ENCODE measurements around the gene LRIT1.

The LRIT1 gene

GRCh38 chr10:84211566-84211965, 29.8 kb downstream of the LRIT1 start:
- no peak overlapping the region for H3K4me2 ChIP-seq (ENCODE audit: insufficient read depth, low read length, poor library complexity, severe bottlenecking)

GRCh38 chr10:84208023-84208422, 33.3 kb downstream of the LRIT1 start:
- Histone ChIP-seq H2AFZ (ENCODE audit: low read length) (no peak overlapping the region), H4K8ac (ENCODE audit: low read depth, low read length) (no peak overlapping the region), H3K27ac (replicated peaks; ENCODE audit: low read length) (no peak overlapping the region), H2BK5ac (ENCODE audit: low read length) (no peak overlapping the region), H3K23ac (ENCODE audit: low read depth, low read length, poor library complexity) (no peak overlapping the region), H3K4ac (ENCODE audit: low read length) (no peak overlapping the region), H3K4me2 (ENCODE audit: insufficient read depth, low read length, poor library complexity, severe bottlenecking) (no peak overlapping the region), H2AK5ac (ENCODE audit: low read depth, low read length) (no peak overlapping the region), H3K4me1 (ENCODE audit: control insufficient read depth in 2 of 2, insufficient read depth in 1 of 2, low read depth in 1 of 2, low read length in 2 of 2) (no peaks in the 10 kb centered on the region), H2BK120ac (ENCODE audit: low read depth, low read length) (no peak overlapping the region), H3K9ac (ENCODE audit: low read depth, low read length, poor library complexity) (no peak overlapping the region), H3K9me3 (replicated peaks in 1 of 2; ENCODE audit: control insufficient read depth in 2 of 2, insufficient read depth in 1 of 2, low read depth in 1 of 2, low read length in 2 of 2) (no peaks in the 10 kb centered on the region), H3K27me3 (ENCODE audit: control insufficient read depth in 3 of 3, insufficient read depth in 3 of 3, low read depth in 1 of 3, low read length in 3 of 3) (peaks cover 0 to 6% (median 0%) of the 10 kb centered on the region in 3 experiments), H3K79me1 (ENCODE audit: low read depth, low read length) (no peaks in the 10 kb centered on the region), H3K14ac (ENCODE audit: low read length) (no peak overlapping the region), H4K91ac (ENCODE audit: low read depth, low read length, poor library complexity) (peak overlapping the region; percentile 8), H2BK15ac (ENCODE audit: low read length) (no peak overlapping the region), H2BK12ac (ENCODE audit: low read length) (no peak overlapping the region), H3K18ac (ENCODE audit: low read length) (no peak overlapping the region), H3K36me3 (replicated peaks in 1 of 2; ENCODE audit: control insufficient read depth in 2 of 2, insufficient read depth in 2 of 2, low read length in 2 of 2) (no peaks in the 10 kb centered on the region), H3K4me3 (ENCODE audit: low read length in 2 of 2) (no peak overlapping the region)
- WGBS, 2 donors (ENCODE audit: extremely low coverage in 2 of 2, insufficient read length in 2 of 2, insufficient replicate concordance in 1 of 2): no CpG with 5 or more reads among the region's 10 CpGs
- DNase-seq (ENCODE audit: low spot score): no peak

More at GRCh38 chr10:84211566-84211965, 29.8 kb downstream of the LRIT1 start:
- Histone ChIP-seq H3K14ac (ENCODE audit: low read length) (no peak overlapping the region), H3K9me3 (replicated peaks in 1 of 2; ENCODE audit: control insufficient read depth in 2 of 2, insufficient read depth in 1 of 2, low read depth in 1 of 2, low read length in 2 of 2) (no peaks in the 10 kb centered on the region), H3K9ac (ENCODE audit: low read depth, low read length, poor library complexity) (no peak overlapping the region), H3K27me3 (ENCODE audit: control insufficient read depth in 3 of 3, insufficient read depth in 3 of 3, low read depth in 1 of 3, low read length in 3 of 3) (peaks cover 0 to 6% (median 0%) of the 10 kb centered on the region in 3 experiments), H3K4me3 (ENCODE audit: low read length in 2 of 2) (no peak overlapping the region), H2BK15ac (ENCODE audit: low read length) (no peak overlapping the region), H2AK5ac (ENCODE audit: low read depth, low read length) (no peak overlapping the region), H2AFZ (ENCODE audit: low read length) (no peak overlapping the region), H3K18ac (ENCODE audit: low read length) (no peak overlapping the region), H2BK5ac (ENCODE audit: low read length) (no peak overlapping the region), H3K27ac (replicated peaks; ENCODE audit: low read length) (no peak overlapping the region), H4K8ac (ENCODE audit: low read depth, low read length) (no peak overlapping the region), H2BK12ac (ENCODE audit: low read length) (no peak overlapping the region), H3K23ac (ENCODE audit: low read depth, low read length, poor library complexity) (no peak overlapping the region), H3K36me3 (replicated peaks in 1 of 2; ENCODE audit: control insufficient read depth in 2 of 2, insufficient read depth in 2 of 2, low read length in 2 of 2) (peaks cover 0 to 2% of the 10 kb centered on the region in 2 donors), H3K4me1 (ENCODE audit: control insufficient read depth in 2 of 2, insufficient read depth in 1 of 2, low read depth in 1 of 2, low read length in 2 of 2) (no peaks in the 10 kb centered on the region), H3K4ac (ENCODE audit: low read length) (no peak overlapping the region), H3K79me1 (ENCODE audit: low read depth, low read length) (no peaks in the 10 kb centered on the region), H4K91ac (ENCODE audit: low read depth, low read length, poor library complexity) (no peak overlapping the region), H2BK120ac (ENCODE audit: low read depth, low read length) (no peak overlapping the region)
- WGBS, 2 donors (ENCODE audit: extremely low coverage in 2 of 2, insufficient read length in 2 of 2, insufficient replicate concordance in 1 of 2): no CpG with 5 or more reads among the region's 2 CpGs
- no peak for DNase-seq (ENCODE audit: low spot score)

GRCh38 chr10:84205853-84206525, 35.4 kb downstream of the LRIT1 start:
- no peak overlapping the region for H2BK12ac ChIP-seq (ENCODE audit: low read length)
- no peak for DNase-seq (ENCODE audit: low spot score)
- H3K4me2 ChIP-seq (ENCODE audit: insufficient read depth, low read length, poor library complexity, severe bottlenecking): no peak overlapping the region
- H2BK5ac ChIP-seq (ENCODE audit: low read length): no peak overlapping the region
- H2AK5ac ChIP-seq (ENCODE audit: low read depth, low read length): no peak overlapping the region
- H2AFZ ChIP-seq (ENCODE audit: low read length): no peak overlapping the region
- no peak overlapping the region for H3K27ac ChIP-seq (replicated peaks; ENCODE audit: low read length)
- no peak overlapping the region for H2BK120ac ChIP-seq (ENCODE audit: low read depth, low read length)
- H3K9ac ChIP-seq (ENCODE audit: low read depth, low read length, poor library complexity): no peak overlapping the region
- no peaks in the 10 kb centered on the region for H3K79me1 ChIP-seq (ENCODE audit: low read depth, low read length)
- H3K4me1 ChIP-seq (ENCODE audit: control insufficient read depth in 2 of 2, insufficient read depth in 1 of 2, low read depth in 1 of 2, low read length in 2 of 2): no peaks in the 10 kb centered on the region
- H3K36me3 ChIP-seq (replicated peaks in 1 of 2; ENCODE audit: control insufficient read depth in 2 of 2, insufficient read depth in 2 of 2, low read length in 2 of 2): no peaks in the 10 kb centered on the region
- H4K91ac ChIP-seq (ENCODE audit: low read depth, low read length, poor library complexity): no peak overlapping the region
- WGBS, 2 donors (ENCODE audit: extremely low coverage in 2 of 2, insufficient read length in 2 of 2, insufficient replicate concordance in 1 of 2): no CpG with 5 or more reads among the region's 6 CpGs
- H3K14ac ChIP-seq (ENCODE audit: low read length): no peak overlapping the region
- no peak overlapping the region for H3K4ac ChIP-seq (ENCODE audit: low read length)
- H2BK15ac ChIP-seq (ENCODE audit: low read length): no peak overlapping the region
- no peak overlapping the region for H3K18ac ChIP-seq (ENCODE audit: low read length)
- no peak overlapping the region for H3K4me3 ChIP-seq (ENCODE audit: low read length in 2 of 2)
- H3K27me3 ChIP-seq (ENCODE audit: control insufficient read depth in 3 of 3, insufficient read depth in 3 of 3, low read depth in 1 of 3, low read length in 3 of 3): peaks cover 0 to 5% (median 0%) of the 10 kb centered on the region in 3 experiments
- H3K23ac ChIP-seq (ENCODE audit: low read depth, low read length, poor library complexity): no peak overlapping the region
- H4K8ac ChIP-seq (ENCODE audit: low read depth, low read length): no peak overlapping the region
- no peaks in the 10 kb centered on the region for H3K9me3 ChIP-seq (replicated peaks in 1 of 2; ENCODE audit: control insufficient read depth in 2 of 2, insufficient read depth in 1 of 2, low read depth in 1 of 2, low read length in 2 of 2)

- no peak overlapping the region for H4K8ac ChIP-seq (ENCODE audit: low read depth, low read length)
- no peak overlapping the region for H2BK5ac ChIP-seq (ENCODE audit: low read length)
- peak; percentile 50 for DNase-seq (ENCODE audit: low spot score)
- H3K9ac ChIP-seq (ENCODE audit: low read depth, low read length, poor library complexity): peak overlapping the region; percentile 36
- no peaks in the 10 kb centered on the region for H3K4me1 ChIP-seq (ENCODE audit: control insufficient read depth in 2 of 2, insufficient read depth in 1 of 2, low read depth in 1 of 2, low read length in 2 of 2)
- H4K91ac ChIP-seq (ENCODE audit: low read depth, low read length, poor library complexity): no peak overlapping the region
- no peak overlapping the region for H3K14ac ChIP-seq (ENCODE audit: low read length)
- no peak overlapping the region for H3K4me3 ChIP-seq (ENCODE audit: low read length in 2 of 2)
- no peak overlapping the region for H3K4ac ChIP-seq (ENCODE audit: low read length)
- H2BK120ac ChIP-seq (ENCODE audit: low read depth, low read length): no peak overlapping the region
- H3K27ac ChIP-seq (replicated peaks; ENCODE audit: low read length): no peak overlapping the region
- H2AFZ ChIP-seq (ENCODE audit: low read length): no peak overlapping the region
- no peaks in the 10 kb centered on the region for H3K79me1 ChIP-seq (ENCODE audit: low read depth, low read length)
- H3K18ac ChIP-seq (ENCODE audit: low read length): peak overlapping the region; percentile 48
- no peaks in the 10 kb centered on the region for H3K36me3 ChIP-seq (replicated peaks in 1 of 2; ENCODE audit: control insufficient read depth in 2 of 2, insufficient read depth in 2 of 2, low read length in 2 of 2)
- H3K23ac ChIP-seq (ENCODE audit: low read depth, low read length, poor library complexity): no peak overlapping the region
- no peaks in the 10 kb centered on the region for H3K9me3 ChIP-seq (replicated peaks in 1 of 2; ENCODE audit: control insufficient read depth in 2 of 2, insufficient read depth in 1 of 2, low read depth in 1 of 2, low read length in 2 of 2)
- no peaks in the 10 kb centered on the region for H3K27me3 ChIP-seq (ENCODE audit: control insufficient read depth in 3 of 3, insufficient read depth in 3 of 3, low read depth in 1 of 3, low read length in 3 of 3)
- H3K4me2 ChIP-seq (ENCODE audit: insufficient read depth, low read length, poor library complexity, severe bottlenecking): no peak overlapping the region
- no peak overlapping the region for H2BK15ac ChIP-seq (ENCODE audit: low read length)
- no peak overlapping the region for H2AK5ac ChIP-seq (ENCODE audit: low read depth, low read length)
- WGBS, 2 donors (ENCODE audit: extremely low coverage in 2 of 2, insufficient read length in 2 of 2, insufficient replicate concordance in 1 of 2): no CpG with 5 or more reads among the region's 8 CpGs
- no peak overlapping the region for H2BK12ac ChIP-seq (ENCODE audit: low read length)
Observed at GRCh38 chr10:84205049-84205852, 36.1 kb downstream of the LRIT1 start.

Measured in neuronal stem cell (in vitro differentiated cells).